ENCODE measurements around the gene MEG3.
"Not testable (repeated sequence)": the region's sequence is repeated elsewhere in the genome, so short reads cannot be mapped to it uniquely, and the experiment has no call there.

MEG3 gene

DNA sequence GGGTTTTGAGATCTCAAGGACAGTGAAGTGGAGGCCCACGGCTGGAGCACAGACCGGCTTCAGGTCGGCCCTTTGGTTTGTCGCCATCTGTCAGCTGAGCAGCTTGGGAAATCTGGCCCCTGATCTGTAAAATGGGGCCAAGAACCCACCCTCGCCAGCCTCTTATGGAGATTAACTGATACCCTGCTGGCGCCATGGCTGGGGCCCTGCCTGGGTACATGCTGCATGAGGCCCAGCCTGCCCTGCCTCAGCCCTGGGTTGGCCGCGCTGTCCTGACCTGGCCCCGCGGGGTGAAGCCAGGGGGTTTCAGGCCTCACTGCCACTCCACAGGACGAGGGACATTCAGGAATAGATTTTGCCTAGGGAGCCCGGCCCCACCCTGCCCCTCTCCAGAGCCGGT, 33.9 kb upstream of the MEG3 start:
- peaks cover under 1% of the 10 kb centered on the region for H3K4me1 ChIP-seq (ENCODE audit: insufficient read depth, low read length)
- peaks cover 2% of the 10 kb centered on the region for H3K9me3 ChIP-seq (ENCODE audit: low read length)

DNA sequence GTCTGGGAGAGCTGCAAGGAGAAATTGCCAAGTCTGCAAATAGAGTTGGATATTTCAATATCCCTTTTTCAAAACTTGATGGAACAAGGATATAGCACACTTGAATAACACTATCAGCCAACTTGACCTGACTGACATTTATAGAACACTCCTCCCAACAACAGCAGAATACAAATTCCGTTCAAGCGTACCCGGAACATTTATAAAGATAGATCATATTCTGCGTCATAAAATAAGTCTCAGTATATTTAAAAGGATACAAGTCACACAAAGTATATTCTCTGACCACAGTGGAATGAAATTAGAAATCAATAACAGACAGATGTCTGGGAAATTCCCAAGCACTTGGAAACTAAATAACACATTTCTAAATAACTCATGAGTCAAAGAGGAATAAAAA, 29.0 kb upstream of the MEG3 start:
- no peaks in the 10 kb centered on the region for H3K36me3 ChIP-seq (ENCODE audit: insufficient read depth, low read length)
- H3K27me3 ChIP-seq (ENCODE audit: insufficient read depth, low read length), result no peaks in the 10 kb centered on the region
- H3K9me3 ChIP-seq (ENCODE audit: low read length), result peaks cover 2% of the 10 kb centered on the region
- H3K4me1 ChIP-seq (ENCODE audit: insufficient read depth, low read length), result no peaks in the 10 kb centered on the region
- H3K4me3 ChIP-seq (ENCODE audit: low read length), result no peak overlapping the region
- H2AFZ ChIP-seq (ENCODE audit: low read depth, low read length), result no peak overlapping the region

More for the DNA sequence above, 33.9 kb upstream of the MEG3 start:
- H3K36me3 ChIP-seq (ENCODE audit: insufficient read depth, low read length), result no peaks in the 10 kb centered on the region
- no peak overlapping the region for H2AFZ ChIP-seq (ENCODE audit: low read depth, low read length)
- no peak overlapping the region for H3K4me3 ChIP-seq (ENCODE audit: low read length)
- H3K27me3 ChIP-seq (ENCODE audit: insufficient read depth, low read length), result no peaks in the 10 kb centered on the region

DNA sequence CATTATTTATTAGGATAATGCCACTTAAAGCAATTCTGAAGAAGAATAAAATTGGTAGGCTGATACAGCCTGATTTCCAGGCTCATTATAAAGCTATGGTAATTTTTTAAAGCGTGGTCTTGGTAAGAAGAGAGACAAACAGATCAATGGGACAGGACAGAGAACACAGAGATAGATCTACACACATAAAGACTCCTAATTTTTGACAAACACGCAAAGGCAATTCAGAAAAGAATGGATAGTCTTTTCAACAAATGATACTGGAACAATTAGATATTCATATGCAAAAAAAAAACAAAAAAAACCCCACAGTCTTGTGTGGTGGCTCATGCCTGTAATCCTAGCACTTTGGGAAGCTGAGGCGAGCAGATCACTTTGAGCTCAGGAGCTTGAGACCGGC, 25.9 kb upstream of the MEG3 start:
- H3K4me1 ChIP-seq (ENCODE audit: insufficient read depth, low read length), result no peaks in the 10 kb centered on the region

DNA sequence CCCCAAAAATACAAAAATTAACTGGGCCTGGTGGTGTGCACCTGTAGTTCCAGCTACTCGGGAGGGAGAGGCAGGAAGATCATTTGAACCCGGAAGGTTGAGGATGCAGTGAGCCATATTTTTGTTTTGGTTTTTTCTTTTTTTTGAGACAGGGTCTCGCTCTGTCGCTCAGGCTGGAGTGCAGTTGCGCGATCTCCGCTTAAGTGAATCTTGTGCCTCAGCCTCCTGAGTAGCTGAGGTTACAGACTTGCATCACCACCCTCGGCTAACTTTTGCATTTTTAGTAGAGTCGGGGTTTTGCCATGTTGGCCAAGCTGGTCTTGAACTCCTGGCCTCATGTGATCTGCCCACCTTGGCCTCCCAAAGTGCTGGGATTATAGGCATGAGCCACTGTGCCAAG, 24.5 kb upstream of the MEG3 start:
- not testable (repeated sequence) for H3K4me3 ChIP-seq (ENCODE audit: low read length); H3K27me3 ChIP-seq (ENCODE audit: insufficient read depth, low read length); H2AFZ ChIP-seq (ENCODE audit: low read depth, low read length)

More for the DNA sequence above, 25.9 kb upstream of the MEG3 start:
- H3K27me3 ChIP-seq (ENCODE audit: insufficient read depth, low read length), result no peaks in the 10 kb centered on the region
- H3K36me3 ChIP-seq (ENCODE audit: insufficient read depth, low read length), result no peaks in the 10 kb centered on the region
- H3K9me3 ChIP-seq (ENCODE audit: low read length), result peaks cover 2% of the 10 kb centered on the region
- H3K4me3 ChIP-seq (ENCODE audit: low read length), result no peak overlapping the region
- no peak overlapping the region for H2AFZ ChIP-seq (ENCODE audit: low read depth, low read length)

DNA sequence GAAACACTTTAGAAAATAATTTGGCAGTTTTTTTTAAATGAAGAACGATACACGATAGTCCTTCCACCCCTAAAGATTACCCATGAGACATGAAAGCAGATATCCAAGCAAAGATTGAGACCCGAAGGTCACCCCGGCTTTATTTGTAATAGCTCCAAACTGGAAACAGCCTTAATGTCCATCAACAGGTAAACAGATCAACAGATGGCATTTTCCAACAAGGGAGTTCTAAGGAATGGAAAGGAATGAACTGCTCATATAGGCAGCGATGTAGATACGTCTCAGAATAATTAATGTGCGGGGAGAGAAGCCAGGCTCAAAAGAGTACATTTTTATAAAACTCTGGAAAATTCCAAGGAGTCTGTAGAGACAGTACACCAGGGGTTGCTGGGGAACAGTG, 23.7 kb upstream of the MEG3 start:
- Histone ChIP-seq H3K27me3 (ENCODE audit: insufficient read depth, low read length) (no peaks in the 10 kb centered on the region), H3K36me3 (ENCODE audit: insufficient read depth, low read length) (no peaks in the 10 kb centered on the region), H2AFZ (ENCODE audit: low read depth, low read length) (no peak overlapping the region), H3K4me1 (ENCODE audit: insufficient read depth, low read length) (no peaks in the 10 kb centered on the region), H3K9me3 (ENCODE audit: low read length) (no peaks in the 10 kb centered on the region), H3K4me3 (ENCODE audit: low read length) (no peak overlapping the region)

More for the DNA sequence above, 24.5 kb upstream of the MEG3 start:
- H3K36me3 ChIP-seq (ENCODE audit: insufficient read depth, low read length); H3K4me1 ChIP-seq (ENCODE audit: insufficient read depth, low read length); H3K9me3 ChIP-seq (ENCODE audit: low read length): not testable (repeated sequence)

DNA sequence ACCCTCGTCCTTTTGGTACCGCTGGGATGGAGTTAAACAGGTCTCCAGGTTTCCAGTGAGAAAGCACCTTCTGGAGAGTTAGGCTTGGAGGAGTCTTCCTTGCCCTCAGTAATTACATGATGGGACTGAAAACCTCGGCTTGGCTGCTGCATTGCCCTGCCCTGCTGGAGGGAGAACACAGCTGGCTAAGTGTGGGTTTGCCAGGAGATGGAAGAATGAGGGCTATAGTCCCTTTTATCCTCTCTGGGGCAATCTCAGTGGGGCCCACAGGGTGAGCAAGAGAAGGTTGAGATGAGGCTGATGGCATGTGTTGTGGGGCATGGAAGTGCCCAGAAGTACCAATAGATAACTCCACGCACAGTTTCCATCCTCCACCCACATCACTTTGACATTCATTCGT, 23.2 kb upstream of the MEG3 start:
- H3K27me3 ChIP-seq (ENCODE audit: insufficient read depth, low read length), result no peaks in the 10 kb centered on the region
- no peak overlapping the region for H3K4me3 ChIP-seq (ENCODE audit: low read length)
- no peak overlapping the region for H2AFZ ChIP-seq (ENCODE audit: low read depth, low read length)
- H3K36me3 ChIP-seq (ENCODE audit: insufficient read depth, low read length), result no peaks in the 10 kb centered on the region
- H3K4me1 ChIP-seq (ENCODE audit: insufficient read depth, low read length), result no peaks in the 10 kb centered on the region
- peaks cover 5% of the 10 kb centered on the region for H3K9me3 ChIP-seq (ENCODE audit: low read length)

DNA sequence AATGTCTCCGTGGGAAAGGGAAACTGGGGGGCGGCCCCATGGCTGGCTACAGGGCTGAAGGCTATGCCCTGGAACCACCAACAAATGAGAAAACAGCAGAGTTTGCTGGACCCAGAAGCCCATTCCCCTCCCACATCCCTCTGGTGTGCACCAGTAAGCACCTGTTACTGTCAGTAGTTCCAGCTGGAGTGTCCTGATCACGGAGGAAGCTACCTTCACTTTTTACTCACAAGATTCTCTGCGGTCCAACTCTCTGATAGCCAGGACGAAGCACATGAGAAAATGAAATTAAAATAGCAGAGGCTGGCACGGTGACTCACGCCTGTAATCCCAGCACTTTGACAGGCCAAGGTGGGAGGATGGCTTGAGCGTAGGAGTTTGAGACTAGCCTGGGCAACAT, 22.7 kb upstream of the MEG3 start:
- Histone ChIP-seq H3K27me3 (ENCODE audit: insufficient read depth, low read length) (no peaks in the 10 kb centered on the region), H3K4me1 (ENCODE audit: insufficient read depth, low read length) (no peaks in the 10 kb centered on the region)

DNA sequence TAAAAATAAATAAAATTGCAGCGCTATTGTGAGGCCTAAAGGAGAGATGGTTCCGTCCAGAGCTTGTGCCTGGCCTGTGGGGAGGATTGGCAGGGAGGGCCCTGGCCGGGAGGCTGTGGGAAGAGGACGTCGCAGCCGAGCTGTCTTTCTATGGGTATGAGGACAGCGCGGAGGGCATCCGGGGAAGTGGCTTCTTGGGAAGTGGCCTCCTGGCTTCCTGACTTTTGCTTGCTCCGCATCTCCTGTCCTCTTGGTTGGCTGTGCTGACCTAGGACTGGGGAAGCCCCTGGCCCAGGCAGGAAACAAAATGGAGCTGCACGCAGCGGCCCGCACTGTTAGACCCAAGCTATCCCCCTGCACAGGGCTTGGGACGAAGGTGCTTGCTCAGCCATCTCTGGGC, 22.2 kb upstream of the MEG3 start:
- H3K4me3 ChIP-seq (ENCODE audit: low read length), result no peak overlapping the region
- no peak overlapping the region for H2AFZ ChIP-seq (ENCODE audit: low read depth, low read length)
- H3K36me3 ChIP-seq (ENCODE audit: insufficient read depth, low read length), result no peaks in the 10 kb centered on the region
- H3K27me3 ChIP-seq (ENCODE audit: insufficient read depth, low read length), result no peaks in the 10 kb centered on the region
- no peaks in the 10 kb centered on the region for H3K4me1 ChIP-seq (ENCODE audit: insufficient read depth, low read length)
- H3K9me3 ChIP-seq (ENCODE audit: low read length), result peaks cover 11% of the 10 kb centered on the region

More for the DNA sequence above, 22.7 kb upstream of the MEG3 start:
- H2AFZ ChIP-seq (ENCODE audit: low read depth, low read length), result no peak overlapping the region
- no peak overlapping the region for H3K4me3 ChIP-seq (ENCODE audit: low read length)
- H3K9me3 ChIP-seq (ENCODE audit: low read length), result peaks cover 6% of the 10 kb centered on the region
- no peaks in the 10 kb centered on the region for H3K36me3 ChIP-seq (ENCODE audit: insufficient read depth, low read length)

DNA sequence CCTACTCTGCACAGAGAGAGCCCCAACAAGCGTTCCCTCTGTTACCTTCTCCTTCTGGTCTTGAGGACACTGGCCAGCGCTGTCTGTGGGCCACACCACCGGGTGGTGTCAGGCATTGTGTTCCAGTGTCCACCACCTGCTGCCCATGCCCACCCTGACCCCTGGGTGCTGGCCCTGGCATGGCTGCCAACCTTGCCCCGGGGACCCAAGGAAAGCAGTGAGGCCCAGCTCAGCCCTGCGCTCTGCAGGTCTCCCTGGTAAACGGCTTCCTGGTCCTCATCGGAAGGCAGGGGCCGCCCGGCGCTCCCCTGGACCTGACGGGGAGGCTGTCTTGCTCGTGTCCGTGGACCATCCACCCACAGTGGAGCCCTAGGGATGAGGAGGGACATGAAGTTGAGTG, 21.8 kb upstream of the MEG3 start:
- Histone ChIP-seq H3K4me3 (ENCODE audit: low read length) (no peak overlapping the region), H3K27me3 (ENCODE audit: insufficient read depth, low read length) (no peaks in the 10 kb centered on the region), H3K9me3 (ENCODE audit: low read length) (peaks cover 16% of the 10 kb centered on the region), H2AFZ (ENCODE audit: low read depth, low read length) (no peak overlapping the region), H3K4me1 (ENCODE audit: insufficient read depth, low read length) (no peaks in the 10 kb centered on the region), H3K36me3 (ENCODE audit: insufficient read depth, low read length) (no peaks in the 10 kb centered on the region)

DNA sequence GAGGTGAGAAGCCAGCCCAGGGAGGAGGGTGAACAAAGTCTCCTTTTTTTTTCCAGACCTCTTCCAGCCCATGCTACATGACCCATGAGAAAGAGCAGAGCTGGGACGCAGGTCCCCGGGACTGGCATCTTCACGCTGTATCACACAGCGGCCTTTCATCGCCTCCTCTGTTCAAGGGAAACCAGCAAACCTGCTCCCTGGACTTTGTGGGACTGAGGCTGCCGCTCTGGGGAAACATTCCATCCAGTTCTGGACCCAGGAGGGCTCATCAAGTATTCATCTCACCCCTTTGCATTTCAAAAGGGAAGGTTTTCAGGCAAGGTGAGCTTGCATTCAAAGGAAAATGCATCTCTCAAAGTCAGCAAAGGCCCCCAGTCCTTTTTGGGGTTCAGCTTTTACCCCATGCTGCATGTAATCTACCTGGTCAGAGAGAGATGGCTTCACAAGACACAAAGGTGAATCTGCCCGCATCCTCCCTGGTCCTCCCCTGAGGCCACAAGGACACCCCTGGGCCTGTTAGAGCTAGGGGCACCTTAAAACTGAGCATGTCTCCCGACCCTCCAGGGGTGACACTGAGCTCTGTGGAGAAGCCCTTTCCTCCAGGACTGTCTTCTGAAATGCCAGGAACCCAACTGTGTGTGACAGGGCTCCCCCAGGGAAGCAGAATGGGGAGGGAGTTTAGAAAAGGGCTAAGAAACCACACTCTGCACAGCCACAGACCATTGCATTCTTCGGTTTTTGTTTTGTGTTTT, 21.2 kb upstream of the MEG3 start:
- Histone ChIP-seq H3K4me1 (ENCODE audit: insufficient read depth, low read length) (no peaks in the 10 kb centered on the region), H2AFZ (ENCODE audit: low read depth, low read length) (no peak overlapping the region), H3K9me3 (ENCODE audit: low read length) (peaks cover 21% of the 10 kb centered on the region), H3K36me3 (ENCODE audit: insufficient read depth, low read length) (no peaks in the 10 kb centered on the region), H3K27me3 (ENCODE audit: insufficient read depth, low read length) (no peaks in the 10 kb centered on the region), H3K4me3 (ENCODE audit: low read length) (no peak overlapping the region)

DNA sequence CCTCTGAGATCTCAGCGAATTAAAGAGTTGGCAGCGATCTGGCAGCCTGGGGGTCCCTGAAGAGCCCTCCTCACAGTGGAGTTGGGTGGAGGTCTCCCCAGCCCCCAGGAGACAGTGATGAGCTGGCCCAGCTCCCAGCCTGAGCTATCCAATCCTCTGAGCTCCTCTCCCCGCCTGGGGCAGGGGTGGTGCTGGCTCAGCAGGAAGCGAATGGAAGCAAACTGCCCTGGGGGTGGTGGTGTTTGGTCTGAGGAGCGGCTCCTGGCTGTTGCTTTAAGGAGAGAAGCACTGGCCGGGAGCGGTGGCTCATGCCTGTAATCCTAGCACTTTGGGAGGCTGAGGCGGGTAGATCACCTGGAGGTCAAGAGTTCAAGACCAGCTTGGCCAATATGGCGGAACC, 19.5 kb upstream of the MEG3 start:
- H3K4me3 ChIP-seq (ENCODE audit: low read length), result no peak overlapping the region
- H2AFZ ChIP-seq (ENCODE audit: low read depth, low read length), result no peak overlapping the region
- H3K27me3 ChIP-seq (ENCODE audit: insufficient read depth, low read length), result no peaks in the 10 kb centered on the region
- H3K4me1 ChIP-seq (ENCODE audit: insufficient read depth, low read length), result no peaks in the 10 kb centered on the region
- H3K9me3 ChIP-seq (ENCODE audit: low read length), result peaks cover 32% of the 10 kb centered on the region
- H3K36me3 ChIP-seq (ENCODE audit: insufficient read depth, low read length), result no peaks in the 10 kb centered on the region

DNA sequence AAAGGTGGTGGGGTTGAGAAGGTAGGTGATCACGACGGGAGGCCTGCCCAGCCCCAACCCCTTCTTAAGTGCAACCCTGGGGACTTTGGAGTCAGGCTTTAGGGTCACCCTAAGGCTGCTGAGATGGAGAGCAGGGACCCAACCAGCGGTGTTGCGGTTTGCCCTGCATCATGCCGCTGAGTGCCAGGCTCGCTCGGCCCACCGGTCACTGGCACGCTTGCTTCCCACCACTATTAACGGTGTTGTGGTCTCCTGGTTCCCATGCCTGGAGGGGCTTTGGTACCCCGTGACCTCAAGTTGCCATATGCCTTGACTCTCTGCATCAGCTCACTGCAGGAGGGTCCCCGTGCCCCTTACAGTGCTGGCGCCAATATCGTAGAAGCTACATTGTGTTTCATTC, 18.4 kb upstream of the MEG3 start:
- H3K4me3 ChIP-seq (ENCODE audit: low read length), result no peak overlapping the region
- H3K36me3 ChIP-seq (ENCODE audit: insufficient read depth, low read length), result no peaks in the 10 kb centered on the region
- H3K9me3 ChIP-seq (ENCODE audit: low read length), result peaks cover 38% of the 10 kb centered on the region
- no peaks in the 10 kb centered on the region for H3K27me3 ChIP-seq (ENCODE audit: insufficient read depth, low read length)
- H3K4me1 ChIP-seq (ENCODE audit: insufficient read depth, low read length), result no peaks in the 10 kb centered on the region
- no peak overlapping the region for H2AFZ ChIP-seq (ENCODE audit: low read depth, low read length)

DNA sequence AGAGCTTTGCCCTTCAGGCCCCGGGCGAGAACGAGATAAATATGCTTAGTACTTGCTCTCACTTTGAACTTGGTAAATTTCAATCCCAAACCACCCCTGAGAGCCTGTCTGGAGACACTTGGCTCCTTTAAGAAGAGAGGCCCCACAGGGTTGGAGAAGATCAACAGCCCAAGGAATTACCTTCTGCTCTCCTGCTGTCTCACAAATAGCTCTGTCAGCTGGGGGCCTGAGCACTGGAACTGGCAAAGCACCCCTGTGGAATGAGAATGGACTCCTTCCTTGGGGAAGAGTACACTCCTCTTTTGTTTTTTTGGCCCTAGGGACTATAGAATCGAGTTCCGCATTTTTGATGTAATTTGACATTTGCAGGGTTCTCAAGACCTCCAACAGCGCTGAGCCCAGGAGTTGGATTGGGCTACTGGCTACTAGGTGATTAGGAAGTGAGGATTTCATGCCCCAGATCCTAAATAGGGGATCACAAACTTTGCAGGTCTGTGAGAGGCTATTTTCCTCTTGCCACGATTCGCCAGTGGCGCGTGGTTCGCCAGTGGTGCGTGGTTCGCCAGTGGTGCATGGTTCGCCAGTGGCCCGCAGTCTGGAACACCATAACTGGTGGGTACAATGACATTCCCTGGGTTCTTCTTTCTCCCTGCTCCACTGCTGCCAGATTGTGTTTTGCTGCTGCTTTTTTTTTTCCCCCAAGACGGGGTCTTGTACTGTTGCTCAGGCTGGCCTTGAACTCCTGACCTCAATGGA, 17.8 kb upstream of the MEG3 start:
- no peak overlapping the region for H3K4me3 ChIP-seq (ENCODE audit: low read length)
- no peaks in the 10 kb centered on the region for H3K27me3 ChIP-seq (ENCODE audit: insufficient read depth, low read length)
- no peak overlapping the region for H2AFZ ChIP-seq (ENCODE audit: low read depth, low read length)
- peaks cover 38% of the 10 kb centered on the region for H3K9me3 ChIP-seq (ENCODE audit: low read length)
- H3K4me1 ChIP-seq (ENCODE audit: insufficient read depth, low read length), result no peaks in the 10 kb centered on the region
- H3K36me3 ChIP-seq (ENCODE audit: insufficient read depth, low read length), result no peaks in the 10 kb centered on the region
